HG03103 (cell line): Measurements from ENCODE around the gene TYMP.
"Not testable (repeated sequence)": the region's sequence is repeated elsewhere in the genome, so short reads cannot be mapped to it uniquely, and the experiment has no call there.

Source experiments
- ATAC-seq: cut with Tn5 transposase; IDR thresholded peaks from one replicate; pipeline ENCODE4 v1.9.1; 2021; ENCODE audit warnings: low read depth; ENCODE audit not compliant: unreplicated experiment

TYMP gene

DNA sequence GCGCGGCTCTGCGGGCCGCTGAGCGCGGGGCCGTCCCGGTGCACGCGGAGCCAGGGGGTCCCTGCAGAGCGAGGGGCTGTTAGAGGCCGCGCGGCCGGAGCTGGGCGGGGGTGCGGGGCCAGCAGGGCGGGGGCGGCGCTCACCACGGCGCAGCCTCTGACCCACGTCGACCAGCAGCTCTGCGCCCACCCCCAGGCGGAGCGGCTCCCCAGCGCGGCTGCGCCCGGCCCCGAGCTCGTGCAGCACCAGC, 4.0 kb downstream of the TYMP start:
- ATAC-seq: no peak

DNA sequence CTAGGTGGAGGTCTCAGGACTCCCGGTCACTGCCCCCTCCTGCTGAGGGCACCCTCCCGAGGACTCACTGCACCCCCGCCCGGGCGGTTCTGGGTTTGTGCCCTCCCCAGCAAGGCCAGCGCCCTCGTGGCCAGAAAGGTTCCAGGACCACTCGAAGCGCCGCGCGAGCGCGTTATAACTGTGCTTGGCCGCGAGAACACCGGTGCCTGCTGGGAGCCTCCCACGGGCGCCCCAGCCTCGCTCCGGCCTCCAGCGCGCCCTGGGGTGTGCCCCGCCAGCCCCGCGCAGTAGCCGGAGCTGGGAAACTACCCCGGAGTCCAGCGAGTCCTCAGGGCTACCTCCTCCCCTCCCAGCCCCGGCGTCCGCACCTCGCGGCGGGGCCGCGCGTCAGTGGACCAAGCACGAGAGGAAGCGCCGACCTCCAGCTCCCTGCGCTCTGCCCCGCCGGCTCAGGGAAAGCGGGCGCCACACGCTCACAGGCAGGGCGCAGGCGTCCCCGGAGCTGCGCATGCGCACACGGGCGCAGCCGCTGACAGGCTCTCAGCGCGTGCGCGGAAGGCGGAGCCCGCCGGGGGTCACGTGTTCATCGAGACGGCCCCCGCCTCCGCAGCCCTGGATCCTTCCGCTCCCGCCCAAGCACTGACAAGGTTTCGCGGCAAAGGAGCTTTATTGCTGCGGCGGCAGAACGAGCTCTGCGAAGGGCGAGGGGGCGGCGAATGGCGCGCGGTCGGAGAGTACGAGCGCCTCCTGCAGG, 4.5 kb downstream of the TYMP start, which contains the start of gene SCO2:
SCO2 (minus strand) TSS at position 495 of the 754 bp plus-strand sequence. CDS start 1,187 bp downstream, outside the sequence.
- ATAC-seq: peak; percentile 33

DNA sequence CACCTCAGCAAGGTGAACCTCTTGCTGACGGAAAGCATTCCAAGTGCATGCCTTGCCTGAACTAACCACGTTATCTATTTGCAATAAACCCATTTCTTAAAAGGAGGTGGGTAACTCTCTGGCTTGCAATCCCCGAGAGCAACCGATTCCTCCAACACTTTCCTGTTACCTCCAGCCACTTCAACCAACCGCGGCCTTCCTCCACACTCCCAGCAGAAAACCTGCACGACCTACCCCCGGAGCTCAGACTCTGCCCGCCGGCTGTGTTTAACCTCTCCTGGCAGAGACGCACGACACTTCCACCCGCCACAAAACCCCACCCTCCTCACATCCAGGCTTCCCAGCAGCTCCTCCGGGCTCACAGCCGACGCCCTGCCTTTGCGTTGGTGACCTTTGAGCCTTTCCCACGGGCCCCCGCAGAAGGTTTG, 5.1 kb downstream of the TYMP start:
- no peak for ATAC-seq

DNA sequence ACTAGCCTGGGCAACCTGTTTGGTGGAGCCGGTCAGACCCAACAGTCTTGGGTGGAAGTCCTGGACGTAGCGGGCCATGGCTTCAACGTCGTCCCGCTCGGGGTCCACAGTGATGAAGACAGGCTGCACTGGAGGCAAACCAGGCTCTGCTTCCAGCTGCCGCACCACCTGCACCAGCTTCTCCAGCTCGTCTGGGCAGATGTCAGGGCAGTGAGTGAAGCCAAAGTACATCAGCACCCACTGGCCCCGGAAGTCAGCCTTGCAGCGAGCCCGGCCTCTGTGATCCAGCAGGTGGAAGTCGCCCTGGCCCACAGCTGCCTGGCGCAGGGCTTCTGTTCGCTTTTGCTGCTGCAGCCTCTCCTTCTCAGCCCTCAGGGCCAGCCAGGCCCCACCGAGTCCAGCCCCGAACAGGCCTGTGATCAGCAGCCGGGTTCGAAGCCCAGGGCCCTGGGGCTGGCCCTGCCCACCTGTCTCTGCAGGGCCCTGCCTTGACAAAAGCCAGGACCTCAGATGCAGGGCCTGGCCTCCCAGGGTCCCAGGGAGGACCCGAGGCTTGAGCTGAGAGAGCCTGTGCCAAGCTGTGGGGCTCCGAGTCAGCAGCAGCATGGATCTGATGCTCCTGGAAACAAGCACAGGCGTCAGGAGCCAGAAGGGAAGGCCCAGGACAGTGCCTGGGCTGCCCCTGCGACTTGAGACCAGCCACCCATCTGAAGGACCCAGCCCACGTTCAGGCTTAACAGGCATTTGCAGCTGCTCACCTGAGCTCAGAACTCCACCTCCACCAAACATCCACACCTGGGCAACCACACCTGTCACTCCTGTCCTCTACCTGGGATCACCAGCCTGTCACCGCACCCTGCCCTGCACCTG, 5.8 kb downstream of the TYMP start:
- ATAC-seq: no peak

DNA sequence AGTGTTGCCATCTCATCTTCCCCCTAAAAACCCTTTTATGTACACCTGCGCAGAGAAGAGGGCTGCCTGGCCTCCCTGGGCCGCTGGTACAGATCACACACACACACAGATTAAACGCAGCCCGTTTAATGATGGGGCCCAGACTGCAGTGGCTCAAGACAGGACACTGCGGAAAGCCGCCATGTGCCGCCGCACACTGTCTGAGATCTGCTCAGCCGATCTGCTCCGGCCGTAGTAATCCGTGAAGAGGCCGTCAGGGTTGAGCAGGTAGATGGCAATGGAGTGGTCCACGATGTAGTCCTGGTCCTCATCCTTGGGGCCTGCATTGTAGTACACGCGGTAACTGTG, 6.4 kb downstream of the TYMP start:
- no peak for ATAC-seq

DNA sequence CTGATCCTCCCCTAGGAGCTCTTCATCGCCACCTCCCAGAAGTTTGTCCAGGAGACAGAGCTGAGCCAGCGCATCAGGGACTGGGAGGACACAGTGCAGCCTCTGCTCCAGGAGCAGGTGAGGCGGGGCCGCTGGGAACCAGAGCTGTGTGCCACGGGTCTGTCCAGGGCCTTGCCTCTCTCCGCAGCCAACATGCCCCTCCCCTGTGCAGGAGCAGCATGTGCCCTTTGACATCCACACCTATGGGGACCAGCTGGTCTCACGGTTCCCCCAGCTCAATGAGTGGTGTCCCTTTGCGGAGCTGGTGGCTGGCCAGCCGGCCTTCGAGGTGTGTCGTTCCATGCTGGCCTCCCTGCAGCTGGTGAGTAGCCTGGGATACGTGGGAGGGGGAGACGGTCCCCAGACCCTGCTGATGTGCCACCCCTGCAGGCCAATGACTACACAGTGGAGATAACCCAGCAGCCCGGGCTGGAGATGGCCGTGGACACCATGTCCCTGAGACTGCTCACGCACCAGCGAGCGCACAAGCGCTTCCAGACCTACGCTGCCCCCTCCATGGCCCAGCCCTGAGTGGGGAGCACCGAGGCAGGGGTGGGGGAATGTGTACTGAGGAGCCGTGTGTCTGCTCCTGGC, 6.9 kb downstream of the TYMP start:
- ATAC-seq: no peak

DNA sequence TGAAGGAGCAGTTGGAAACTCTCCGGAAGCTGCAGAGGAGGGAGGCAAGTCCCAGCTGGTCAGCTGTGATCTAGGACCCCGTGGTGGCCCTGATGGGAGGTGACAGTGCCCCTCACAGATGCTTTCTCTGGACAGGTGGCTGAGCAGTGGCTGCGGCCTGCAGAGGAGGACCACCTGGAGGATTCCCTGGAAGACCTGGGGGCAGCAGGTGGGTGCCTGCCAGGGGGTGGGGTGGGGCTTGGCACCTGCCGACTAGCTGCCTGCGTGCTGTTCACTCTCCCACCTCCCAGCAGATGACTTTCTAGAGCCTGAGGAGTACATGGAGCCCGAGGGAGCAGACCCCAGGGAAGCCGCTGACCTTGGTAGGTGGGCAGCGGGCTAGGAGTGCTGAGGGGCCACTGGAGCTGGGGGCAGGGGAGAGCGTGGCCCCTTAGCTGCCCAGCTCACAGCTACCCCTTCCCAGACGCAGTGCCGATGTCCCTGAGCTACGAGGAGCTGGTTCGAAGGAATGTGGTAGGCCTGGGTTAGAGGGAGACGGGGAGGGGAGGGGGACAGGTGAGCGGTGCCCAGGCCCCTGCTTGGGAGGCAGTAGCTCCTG, 7.5 kb downstream of the TYMP start:
- ATAC-seq: no peak

DNA sequence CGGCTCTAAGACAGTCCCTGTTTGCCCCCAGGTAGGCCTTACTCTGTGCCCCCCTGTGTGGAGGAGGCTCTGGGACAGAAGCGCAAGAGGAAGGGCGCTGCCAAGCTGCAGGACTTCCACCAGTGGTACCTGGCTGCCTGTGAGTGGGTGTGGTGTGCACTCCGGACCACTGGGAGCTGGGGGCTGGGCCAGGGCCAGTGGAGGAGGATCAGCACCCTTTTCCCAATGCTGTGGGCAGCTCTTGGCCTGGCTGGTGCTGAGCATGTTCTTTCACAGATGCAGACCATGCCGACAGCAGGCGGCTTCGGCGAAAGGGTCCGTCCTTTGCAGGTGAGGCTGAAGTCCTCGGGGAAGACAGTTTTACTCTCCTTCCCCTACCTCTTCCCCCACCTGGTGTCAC, 8.1 kb downstream of the TYMP start:
- no peak for ATAC-seq

DNA sequence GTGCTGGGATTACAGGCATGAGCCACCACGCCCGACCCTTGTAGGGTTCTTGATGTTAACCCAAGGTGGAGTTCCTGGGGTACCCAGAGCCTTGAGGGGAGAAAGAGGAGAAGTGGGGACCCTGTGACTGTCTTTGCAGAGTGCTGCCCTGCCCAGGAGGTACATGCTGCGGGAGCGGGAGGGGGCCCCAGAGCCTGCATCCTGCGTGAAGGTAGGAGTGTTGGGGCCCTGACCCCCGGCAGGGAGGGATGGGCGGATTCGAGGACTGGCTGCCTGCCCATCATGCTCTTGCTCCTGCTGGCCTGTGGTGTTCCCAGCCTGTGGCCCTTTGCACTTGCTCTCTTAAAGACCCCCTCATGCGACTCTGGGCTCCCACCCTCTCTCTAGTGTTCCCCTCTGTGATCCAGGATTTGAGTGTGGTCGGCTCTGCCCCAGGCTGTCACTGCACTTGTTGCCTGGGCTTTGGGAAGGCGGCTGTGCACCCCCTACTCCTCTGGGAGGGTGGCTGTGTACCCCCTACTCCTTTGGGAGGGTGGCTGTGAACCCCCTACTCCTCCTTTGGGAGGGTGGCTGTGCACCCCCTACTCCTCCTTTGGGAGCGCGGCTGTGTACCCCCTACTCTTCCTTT, 8.9 kb downstream of the TYMP start:
- ATAC-seq: no peak

DNA sequence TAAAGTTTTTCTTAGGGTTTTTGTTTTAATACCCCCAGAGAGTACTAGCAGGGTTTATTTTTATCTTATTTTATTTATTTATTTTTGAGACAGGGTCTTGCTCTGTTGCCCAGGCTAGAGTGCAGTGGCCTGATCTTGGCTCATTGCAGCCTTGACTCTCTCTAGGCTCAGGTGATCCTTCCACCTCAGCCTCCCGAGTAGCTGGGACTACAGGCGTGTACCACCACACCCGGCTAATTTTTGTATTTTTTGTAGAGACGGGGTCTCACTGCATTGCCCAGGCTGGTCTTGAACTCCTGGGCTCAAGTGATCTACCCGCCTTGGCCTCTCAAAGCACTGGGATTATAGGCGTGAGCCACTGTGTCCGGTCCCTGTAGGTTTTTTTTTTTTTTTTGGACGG, 9.6 kb downstream of the TYMP start:
- ATAC-seq: not testable (repeated sequence)

DNA sequence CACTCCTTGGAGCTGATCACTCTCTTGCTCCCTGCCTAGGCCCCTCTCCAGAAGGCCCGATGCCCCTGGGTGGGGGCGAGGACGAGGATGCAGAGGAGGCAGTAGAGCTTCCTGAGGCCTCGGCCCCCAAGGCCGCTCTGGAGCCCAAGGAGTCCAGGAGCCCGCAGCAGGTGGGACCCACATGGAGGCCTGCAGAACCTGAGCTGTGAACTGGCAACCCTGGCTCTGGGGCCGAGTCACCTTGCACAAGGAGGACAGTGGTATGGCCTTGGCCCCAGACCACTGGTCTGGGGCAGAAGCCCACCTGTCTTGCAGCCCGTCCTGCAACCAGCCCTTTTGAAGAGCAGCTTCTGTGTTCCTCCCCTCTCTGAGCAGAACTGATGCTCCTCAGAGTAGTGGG, 10.7 kb downstream of the TYMP start:
- ATAC-seq: no peak

DNA sequence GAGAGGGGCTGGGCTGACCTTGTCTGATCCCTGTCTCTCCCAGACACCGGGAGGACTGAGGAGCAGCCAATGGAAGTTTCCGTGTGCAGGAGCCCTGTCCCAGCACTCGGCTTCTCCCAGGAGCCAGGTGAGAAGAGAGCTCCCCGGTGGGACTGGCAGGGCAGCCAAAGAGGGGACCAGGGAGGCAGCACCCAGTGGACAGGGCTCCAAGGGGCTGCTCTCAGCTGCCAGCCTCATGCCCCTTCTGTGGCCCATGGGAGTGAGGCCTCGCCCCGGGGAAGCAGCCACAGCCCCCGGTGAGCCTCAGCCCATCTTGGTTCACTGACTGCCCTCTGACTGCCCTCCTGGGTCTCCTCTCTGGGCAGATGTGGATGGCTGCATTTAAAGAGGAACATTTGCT, 11.2 kb downstream of the TYMP start:
- ATAC-seq: no peak

DNA sequence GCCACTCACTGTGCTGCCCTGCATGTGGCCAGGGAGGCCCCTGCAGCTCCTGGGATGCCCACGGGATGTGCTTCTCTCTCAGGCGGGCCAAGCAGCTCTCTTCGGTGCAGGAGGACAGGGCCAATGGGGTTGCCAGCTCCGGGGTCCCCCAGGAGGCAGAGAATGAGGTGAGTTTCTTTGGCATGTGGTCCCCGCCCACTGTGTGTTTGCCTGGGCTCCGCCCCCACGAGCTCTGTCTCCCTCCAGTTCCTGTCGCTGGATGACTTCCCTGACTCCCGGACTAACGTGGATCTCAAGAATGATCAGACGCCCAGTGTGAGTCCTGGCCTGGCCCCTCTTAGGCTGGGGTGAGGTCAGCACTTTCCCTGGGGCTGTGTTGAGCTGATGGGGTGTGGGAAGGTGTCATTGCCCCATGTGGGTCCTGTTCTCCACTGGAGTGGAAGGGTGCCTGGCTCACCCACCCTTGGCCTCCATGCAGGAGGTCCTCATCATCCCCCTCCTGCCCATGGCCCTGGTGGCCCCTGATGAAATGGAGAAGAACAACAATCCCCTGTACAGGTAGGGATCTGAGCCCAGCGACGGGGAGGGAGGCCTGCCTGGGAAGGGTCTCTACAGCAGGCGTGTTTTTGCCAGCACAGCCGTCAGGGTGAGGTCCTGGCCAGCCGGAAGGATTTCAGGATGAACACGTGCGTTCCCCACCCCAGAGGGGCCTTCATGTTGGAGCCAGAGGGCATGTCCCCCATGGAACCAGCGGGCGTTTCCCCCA, 12.1 kb downstream of the TYMP start:
- ATAC-seq: no peak

DNA sequence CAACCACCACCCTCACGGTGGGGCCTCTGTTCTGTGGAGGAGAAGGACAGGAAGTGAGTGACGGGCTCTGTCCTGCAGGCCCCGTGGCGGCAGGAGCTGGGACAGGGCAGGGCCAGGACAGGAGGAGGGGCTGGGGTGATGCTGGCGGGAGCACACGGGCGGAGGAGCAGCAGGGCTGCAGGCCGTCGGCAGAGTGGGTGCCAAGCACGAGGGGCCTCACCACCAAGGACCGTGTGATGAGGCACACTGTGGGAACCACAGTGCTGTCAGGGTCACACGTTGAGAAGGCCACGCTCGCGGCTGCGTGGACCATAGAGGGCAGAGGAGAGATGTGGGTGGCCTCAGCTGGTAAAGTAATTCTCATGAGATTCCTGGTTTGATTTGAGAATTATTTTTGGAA, 12.9 kb downstream of the TYMP start:
- ATAC-seq: no peak

DNA sequence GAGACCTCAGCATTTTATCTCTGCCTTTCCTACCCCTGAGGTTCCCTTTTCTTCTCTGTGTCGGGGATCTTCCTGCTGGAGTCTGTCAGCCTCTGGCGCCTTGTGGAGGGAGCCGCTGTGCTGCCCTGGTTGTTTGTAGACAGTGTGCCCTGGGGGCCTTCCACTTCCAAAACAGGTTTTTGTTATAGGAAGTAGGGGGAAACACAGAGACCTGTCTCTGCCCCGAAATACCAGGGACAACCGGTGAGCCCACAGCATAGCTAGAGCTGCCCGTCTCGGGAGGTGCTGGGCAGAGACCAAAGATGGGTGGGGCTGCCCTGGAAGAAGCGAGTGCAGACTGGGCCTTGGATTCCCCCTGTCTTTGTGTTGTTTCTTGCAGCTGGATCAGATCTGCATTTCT, 13.7 kb downstream of the TYMP start:
- no peak for ATAC-seq

DNA sequence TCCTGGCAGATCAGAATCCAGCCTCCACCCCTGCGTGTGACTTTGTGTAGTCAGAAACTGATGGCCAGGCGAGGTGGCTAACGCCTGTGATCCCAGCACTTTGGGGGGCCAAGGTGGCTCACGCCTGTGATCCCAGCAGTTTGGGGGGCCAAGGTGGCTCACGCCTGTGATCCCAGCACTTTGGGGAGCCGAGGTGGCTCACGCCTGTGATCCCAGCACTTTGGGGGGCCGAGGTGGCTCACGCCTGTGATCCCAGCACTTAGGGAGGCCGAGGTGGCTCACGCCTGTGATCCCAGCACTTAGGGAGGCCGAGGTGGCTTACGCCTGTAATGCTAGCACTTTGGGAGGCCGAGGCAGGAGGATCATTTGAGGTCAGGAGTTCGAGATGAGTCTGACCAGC, 16.6 kb downstream of the TYMP start:
- no peak for ATAC-seq

DNA sequence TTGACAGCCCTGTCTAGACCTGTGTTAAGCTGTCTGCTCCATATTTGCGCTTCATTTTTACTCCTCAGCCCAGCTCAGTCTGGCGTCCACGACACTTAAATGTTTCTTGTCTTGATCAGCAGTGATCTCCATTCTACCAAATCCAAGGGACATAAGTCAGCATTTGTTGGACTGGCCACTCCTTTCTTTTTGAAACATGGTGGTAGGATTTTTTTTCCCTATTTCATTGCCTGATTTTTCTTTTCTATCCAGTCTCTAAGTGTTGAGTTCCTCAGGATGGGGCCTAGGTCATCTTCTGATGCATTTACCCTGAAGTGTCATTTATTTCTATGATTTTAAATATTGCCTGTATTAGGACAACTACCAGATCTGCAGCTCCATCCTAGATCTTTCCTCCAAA, 20.9 kb downstream of the TYMP start:
- ATAC-seq: no peak

DNA sequence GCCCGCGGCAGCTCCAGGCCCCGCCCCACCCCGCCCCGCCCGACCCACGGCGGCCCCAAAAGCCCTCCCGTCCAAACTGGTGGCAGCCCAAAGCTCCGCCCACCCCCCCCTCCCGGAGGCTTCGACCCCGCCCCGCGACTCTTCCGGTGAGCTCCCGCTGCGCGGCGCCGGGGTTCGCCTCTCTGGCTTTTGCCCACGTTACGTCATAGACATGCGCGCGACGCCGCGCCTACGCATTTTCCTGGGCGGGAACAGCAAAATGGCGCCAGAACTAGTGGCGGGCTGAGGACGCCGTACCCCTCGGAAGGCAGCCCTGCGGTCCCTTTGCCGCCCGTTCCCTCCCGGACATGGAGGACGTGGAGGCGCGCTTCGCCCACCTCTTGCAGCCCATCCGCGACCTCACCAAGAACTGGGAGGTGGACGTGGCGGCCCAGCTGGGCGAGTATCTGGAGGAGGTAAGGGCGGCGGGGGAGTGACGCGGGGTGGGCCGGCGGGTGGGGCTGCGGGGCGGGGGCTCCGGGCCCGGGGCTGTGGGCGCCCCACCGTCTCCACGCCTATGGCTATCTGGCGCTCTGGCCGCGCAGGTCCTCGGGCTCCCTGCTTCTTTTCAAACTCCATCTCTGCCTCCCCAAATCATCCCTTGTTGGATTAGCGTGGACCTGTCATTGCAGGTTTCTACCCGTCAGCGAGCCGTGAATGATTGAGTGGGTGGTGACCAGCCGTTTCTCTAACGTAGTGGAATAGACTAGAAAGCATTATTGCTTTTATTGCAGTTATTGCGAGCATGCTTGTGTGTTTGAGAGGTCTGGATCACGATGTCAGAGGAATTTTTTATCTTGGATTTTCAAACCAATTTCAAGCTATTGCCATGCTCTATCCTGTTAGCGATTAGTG, 21.6 kb downstream of the TYMP start, which contains the start of gene NCAPH2:
NCAPH2 (plus strand) TSS at position 234 of the 894 bp plus-strand sequence; CDS start at position 348, 114 bp downstream.
- ATAC-seq: peak; percentile 63

DNA sequence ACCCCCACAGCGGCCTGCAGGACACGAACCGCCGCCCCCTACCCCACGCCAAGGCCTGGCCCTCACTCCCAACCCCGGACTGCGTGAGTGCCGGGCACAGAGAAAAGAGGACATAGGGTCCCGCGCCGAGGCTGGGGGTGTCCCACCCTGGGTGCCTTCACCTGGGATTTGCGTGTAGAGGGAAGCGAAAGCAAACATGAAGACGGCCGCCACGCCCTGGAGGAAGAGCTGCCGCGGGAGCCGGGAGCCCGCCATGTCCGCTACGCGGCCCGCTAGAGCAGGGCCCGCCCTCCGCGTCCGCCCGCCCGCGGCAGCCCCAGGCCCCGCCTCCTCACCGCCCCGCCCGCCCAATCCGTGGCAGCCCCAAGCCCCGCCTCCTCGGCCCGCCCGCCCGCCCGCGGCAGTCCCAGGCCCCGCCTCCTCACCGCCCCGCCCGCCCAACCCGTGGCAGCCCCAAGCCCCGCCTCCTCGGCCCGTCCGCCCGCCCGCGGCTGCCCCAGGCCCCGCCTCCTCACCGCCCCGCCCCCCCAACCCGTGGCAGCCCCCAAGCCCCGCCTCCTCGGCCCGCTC, 22.3 kb downstream of the TYMP start, which contains the start of gene LMF2:
LMF2 (minus strand) TSS at position 282 of the 570 bp plus-strand sequence; CDS start at position 255, 27 bp downstream.
- ATAC-seq: peak; percentile 45
